Medulla oblongata (tissue), 1 donor: ENCODE data around the gene WNT11.

Experiments used
- DNase-seq: peaks from one replicate; pipeline ENCODE4 v3.0.0-alpha.2; 2015; ENCODE audit errors: extremely low spot score

The WNT11 gene

GRCh38 chr11:76238551-76238950, 32.2 kb upstream of the WNT11 start:
- no peak for DNase-seq

- DNase-seq = no peak
Observed at GRCh38 chr11:76237914-76238313, 31.6 kb upstream of the WNT11 start.

- DNase-seq = no peak
Observed at GRCh38 chr11:76237000-76237649, 30.8 kb upstream of the WNT11 start.

- DNase-seq = no peak
Observed at GRCh38 chr11:76236092-76236999, 30.0 kb upstream of the WNT11 start.

- DNase-seq = peak; percentile 96
Observed at GRCh38 chr11:76235233-76236091, 29.2 kb upstream of the WNT11 start.

- DNase-seq = peak; percentile 70
Observed at GRCh38 chr11:76234416-76235232, 28.3 kb upstream of the WNT11 start.

- no peak for DNase-seq
Observed at GRCh38 chr11:76234021-76234415, 27.7 kb upstream of the WNT11 start.

GRCh38 chr11:76233196-76233921, 27.1 kb upstream of the WNT11 start:
- no peak for DNase-seq

GRCh38 chr11:76232026-76232665, 25.8 kb upstream of the WNT11 start:
- DNase-seq = no peak

GRCh38 chr11:76231121-76231738, 24.9 kb upstream of the WNT11 start:
- no peak for DNase-seq

- DNase-seq = no peak
Observed at GRCh38 chr11:76230392-76230791, 24.1 kb upstream of the WNT11 start.

- no peak for DNase-seq
Observed at GRCh38 chr11:76229690-76230240, 23.5 kb upstream of the WNT11 start.

- DNase-seq = no peak
Observed at GRCh38 chr11:76228875-76229149, 22.5 kb upstream of the WNT11 start.

GRCh38 chr11:76228071-76228874, 22.0 kb upstream of the WNT11 start:
- DNase-seq = no peak

GRCh38 chr11:76226626-76227025, 20.3 kb upstream of the WNT11 start:
- no peak for DNase-seq

GRCh38 chr11:76225122-76225611, 18.9 kb upstream of the WNT11 start:
- DNase-seq = no peak

- DNase-seq = no peak
Observed at GRCh38 chr11:76224461-76225121, 18.3 kb upstream of the WNT11 start.

GRCh38 chr11:76221365-76221764, 15.1 kb upstream of the WNT11 start:
- DNase-seq = no peak
